Esophagus squamous epithelium (tissue), 4 donors: ENCODE measurements around the gene KRT35.

ENCODE experiments used
- CTCF ChIP-seq, 6 experiments: fragments of 450-650 bp in 4 of 6; fragments of 200-600 bp in 2 of 6; sonication (generic) in 2 of 6; IDR thresholded peaks; one replicate each; pipeline ENCODE4 v1.5.1; 2016 to 2019; ENCODE audit warnings: antibody characterized with exemption in 6 of 6, mild to moderate bottlenecking in 4 of 6, moderate library complexity in 4 of 6
- POLR2A ChIP-seq, 4 donors: fragments of 450-650 bp; IDR thresholded peaks; one replicate each; pipeline ENCODE4 v1.6.1; 2017; ENCODE audit warnings: antibody characterized with exemption in 4 of 4, mild to moderate bottlenecking in 4 of 4, moderate library complexity in 3 of 4

- TF ChIP-seq CTCF (IDR thresholded peaks at IDR 0.05) (no peak), POLR2A (IDR thresholded peaks at IDR 0.05) (no peak)
Observed at GRCh38 chr17:41437769-41438168, 43.2 kb downstream of the KRT35 start.
